Activated CD8-positive, alpha-beta T cell treated with anti-CD3 and anti-CD28 coated beads, Interleukin-2, amount 10 ng/mL, durations not matched to agents 7 days and 5 days (primary cell): ENCODE measurements around the gene OR51L1. TPM values are rescaled to one million over a fixed set of nuclear protein-coding genes. Genes with fewer than 3 reads are reported as not detected.

Experiments used
- total RNA-seq, 2 experiments: library from RNA; stranded (reverse); gene quantifications; one replicate each; pipeline ENCODE4 v1.2.3, GENCODE V29; 2021

The OR51L1 gene
- total RNA-seq, 2 experiments from 2014 or later: not detected

Other genes starting within 250 kb of the OR51L1 start
- gene OR51F1, start 224.9 kb upstream of the OR51L1 start, total RNA-seq: not detected
- not detected for gene OR52R1, start 190.5 kb upstream of the OR51L1 start, total RNA-seq
- gene OR51F2, start 173.5 kb upstream of the OR51L1 start, total RNA-seq: not detected
- gene OR51S1, start 145.6 kb upstream of the OR51L1 start, total RNA-seq: not detected
- not detected for gene OR51T1, start 113.0 kb upstream of the OR51L1 start, total RNA-seq
- not detected for gene OR51A7, start 91.1 kb upstream of the OR51L1 start, total RNA-seq
- gene OR51G2, start 75.5 kb upstream of the OR51L1 start, total RNA-seq: not detected
- gene OR51G1, start 70.5 kb upstream of the OR51L1 start, total RNA-seq: not detected
- not detected for gene OR51A4, start 47.2 kb upstream of the OR51L1 start, total RNA-seq
- not detected for gene OR51A2, start 39.1 kb upstream of the OR51L1 start, total RNA-seq
- not detected for gene OR52J3, start 51.7 kb downstream of the OR51L1 start, total RNA-seq
- gene OR52E2, start 64.8 kb downstream of the OR51L1 start, total RNA-seq: not detected
- not detected for gene OR52E1, start 74.7 kb downstream of the OR51L1 start, total RNA-seq
- not detected for gene OR52A5, start 143.5 kb downstream of the OR51L1 start, total RNA-seq
- gene OR52A1, start 159.9 kb downstream of the OR51L1 start, total RNA-seq: not detected
- gene OR51V1, start 205.8 kb downstream of the OR51L1 start, total RNA-seq: not detected
- gene HBB, start 232.2 kb downstream of the OR51L1 start, total RNA-seq: not detected
- not detected for gene HBD, start 239.6 kb downstream of the OR51L1 start, total RNA-seq